ENCODE data around the gene IL1RAPL2.

Gene IL1RAPL2

DNA sequence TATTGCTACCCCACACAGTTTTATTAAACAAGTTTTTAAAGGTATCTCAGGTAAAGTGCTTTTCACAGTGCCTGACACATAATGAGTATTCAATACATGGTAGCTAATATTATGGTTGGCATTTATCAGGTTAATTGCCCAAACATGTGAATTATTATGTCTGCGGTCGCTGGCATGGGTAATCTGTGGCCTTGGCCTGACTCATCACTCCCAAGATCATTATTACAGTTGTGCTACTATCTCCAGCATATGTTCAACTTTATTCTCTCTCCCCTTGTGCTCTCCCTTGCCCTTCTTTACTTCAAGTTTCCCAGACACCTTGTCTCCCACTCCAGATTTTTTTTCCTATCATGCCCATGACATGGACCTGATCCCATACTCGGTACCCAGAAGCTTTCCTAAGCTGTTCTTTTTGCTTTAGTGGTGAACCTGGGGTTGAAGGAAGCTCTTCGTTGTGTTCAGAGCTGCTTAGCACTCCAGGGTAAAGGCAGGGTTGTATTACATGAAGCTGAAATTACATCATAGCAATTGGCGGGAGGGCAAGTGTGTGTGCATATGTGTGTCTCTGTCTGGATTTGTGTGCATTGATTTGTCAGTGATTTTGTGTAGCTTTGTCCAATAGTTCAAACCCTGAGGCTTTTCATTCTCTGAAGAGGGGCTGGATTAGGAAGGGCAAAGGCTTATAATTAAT lies 1079.8 kb downstream of the IL1RAPL2 start:
- TF ChIP-seq, protein P1, sequence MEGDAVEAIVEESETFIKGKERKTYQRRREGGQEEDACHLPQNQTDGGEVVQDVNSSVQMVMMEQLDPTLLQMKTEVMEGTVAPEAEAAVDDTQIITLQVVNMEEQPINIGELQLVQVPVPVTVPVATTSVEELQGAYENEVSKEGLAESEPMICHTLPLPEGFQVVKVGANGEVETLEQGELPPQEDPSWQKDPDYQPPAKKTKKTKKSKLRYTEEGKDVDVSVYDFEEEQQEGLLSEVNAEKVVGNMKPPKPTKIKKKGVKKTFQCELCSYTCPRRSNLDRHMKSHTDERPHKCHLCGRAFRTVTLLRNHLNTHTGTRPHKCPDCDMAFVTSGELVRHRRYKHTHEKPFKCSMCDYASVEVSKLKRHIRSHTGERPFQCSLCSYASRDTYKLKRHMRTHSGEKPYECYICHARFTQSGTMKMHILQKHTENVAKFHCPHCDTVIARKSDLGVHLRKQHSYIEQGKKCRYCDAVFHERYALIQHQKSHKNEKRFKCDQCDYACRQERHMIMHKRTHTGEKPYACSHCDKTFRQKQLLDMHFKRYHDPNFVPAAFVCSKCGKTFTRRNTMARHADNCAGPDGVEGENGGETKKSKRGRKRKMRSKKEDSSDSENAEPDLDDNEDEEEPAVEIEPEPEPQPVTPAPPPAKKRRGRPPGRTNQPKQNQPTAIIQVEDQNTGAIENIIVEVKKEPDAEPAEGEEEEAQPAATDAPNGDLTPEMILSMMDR (IDR thresholded peaks at IDR 0.05): no peak
- DNase-seq (ENCODE audit: low spot score): no peak
- H3K27ac ChIP-seq: no peak overlapping the region
- no peak overlapping the region for H3K4me3 ChIP-seq

DNA sequence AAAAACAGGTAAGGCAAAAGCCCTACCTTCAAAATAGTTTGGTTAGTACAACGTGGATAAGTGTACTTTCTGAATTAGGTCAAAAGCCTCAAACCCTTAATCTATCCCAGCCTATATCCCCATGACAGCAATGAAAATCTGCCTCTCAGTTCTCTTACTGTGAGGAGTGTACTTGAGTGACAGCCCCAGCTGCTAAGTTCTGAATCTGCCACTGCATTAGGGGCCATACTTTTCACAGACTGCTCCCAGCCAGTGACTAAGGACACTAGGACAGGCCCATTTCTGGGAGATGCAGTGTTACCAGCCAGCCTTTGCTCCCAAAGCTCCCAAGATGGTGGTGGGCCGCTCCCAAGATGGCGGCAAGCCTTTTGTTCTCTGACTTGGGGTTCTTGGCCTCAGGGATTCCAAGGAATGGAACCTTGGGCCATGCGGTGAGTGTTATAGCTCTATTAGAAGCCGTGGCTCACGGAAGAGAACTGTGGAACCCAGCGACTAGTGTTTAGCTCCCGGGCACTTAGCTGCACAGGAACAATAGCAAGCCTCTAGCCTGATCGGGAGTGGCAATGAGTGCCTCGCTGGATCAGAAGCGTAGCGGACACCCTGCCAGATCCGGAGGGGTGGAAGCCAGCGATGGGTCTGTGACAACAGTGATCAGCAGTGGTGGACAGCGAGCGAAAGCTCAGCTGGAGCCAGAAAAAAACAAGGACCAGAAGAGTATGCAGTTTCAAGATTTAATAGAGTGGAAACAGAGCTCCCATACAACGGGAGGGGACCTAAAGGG lies 1080.8 kb downstream of the IL1RAPL2 start:
- Histone ChIP-seq H3K27ac (no peak overlapping the region), H3K4me3 (no peak overlapping the region)
- TF ChIP-seq, protein P1 (IDR thresholded peaks at IDR 0.05): no peak
- no peak for DNase-seq (ENCODE audit: low spot score)

DNA sequence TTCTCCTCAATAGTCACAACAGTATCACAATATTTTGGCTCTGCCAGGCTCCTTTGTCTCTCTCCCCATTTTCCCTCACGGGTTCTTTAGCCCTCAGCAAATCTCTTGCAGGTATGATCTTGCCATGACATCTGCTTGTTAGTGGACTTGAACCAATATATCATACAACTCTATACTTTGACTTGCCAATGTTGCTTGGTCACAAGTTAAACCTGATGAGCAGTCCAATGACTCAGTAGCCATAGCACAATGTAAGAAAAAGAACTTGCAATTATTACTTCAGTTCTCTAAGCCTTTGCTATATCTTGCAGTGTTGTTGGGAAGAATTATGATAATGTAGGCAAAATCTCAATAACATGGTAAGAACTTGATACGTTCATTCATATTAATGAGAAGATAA lies 1081.8 kb downstream of the IL1RAPL2 start:
- Histone ChIP-seq H3K4me3 (no peak overlapping the region), H3K27ac (no peak overlapping the region)
- TF ChIP-seq, protein P1 (IDR thresholded peaks at IDR 0.05): no peak
- DNase-seq (ENCODE audit: low spot score): no peak

DNA sequence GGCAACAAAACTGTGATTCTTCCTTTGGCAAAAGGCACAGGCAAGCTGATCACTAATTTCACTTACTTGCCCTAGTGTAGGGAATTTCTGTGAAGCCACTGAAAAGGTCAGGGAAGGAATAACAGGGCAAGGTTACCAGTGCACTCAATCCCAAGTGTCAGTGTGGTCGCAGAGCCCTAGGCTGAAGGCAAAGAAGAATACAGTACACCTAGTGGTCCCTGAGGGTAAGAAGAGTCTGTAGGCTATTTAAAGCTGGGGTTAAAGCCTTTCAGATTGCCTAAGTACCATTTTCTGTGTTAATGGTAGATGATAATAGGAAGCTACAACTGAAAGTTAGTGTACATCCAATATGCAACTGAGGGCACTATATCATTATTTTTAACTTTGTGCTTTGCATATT lies 1082.7 kb downstream of the IL1RAPL2 start:
- Histone ChIP-seq H3K27ac (no peak overlapping the region), H3K4me3 (no peak overlapping the region)
- DNase-seq (ENCODE audit: low spot score): no peak
- TF ChIP-seq, protein P1 (IDR thresholded peaks at IDR 0.05): no peak

DNA sequence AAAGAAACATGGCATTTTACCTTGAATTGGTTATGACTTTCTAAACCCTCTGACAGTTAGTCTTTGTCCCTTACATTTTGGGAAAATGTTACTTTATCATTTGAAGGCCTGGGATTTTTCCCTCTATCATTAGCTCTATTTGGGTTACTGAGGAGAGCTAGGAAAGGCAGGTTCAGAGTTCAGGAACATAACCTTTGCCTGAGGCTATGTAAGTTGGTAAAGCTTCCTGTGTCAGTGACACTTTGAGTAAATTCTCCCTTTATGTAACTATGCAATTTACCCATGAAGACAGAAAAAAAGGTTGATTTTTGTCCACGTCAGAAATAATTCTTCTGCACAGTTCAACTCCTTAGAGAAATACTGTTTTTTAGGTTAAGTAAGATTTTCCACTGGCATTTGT lies 1084.6 kb downstream of the IL1RAPL2 start:
- H3K27ac ChIP-seq: no peak overlapping the region
- TF ChIP-seq, protein P1 (IDR thresholded peaks at IDR 0.05): no peak
- no peak for DNase-seq (ENCODE audit: low spot score)
- H3K4me3 ChIP-seq: no peak overlapping the region

DNA sequence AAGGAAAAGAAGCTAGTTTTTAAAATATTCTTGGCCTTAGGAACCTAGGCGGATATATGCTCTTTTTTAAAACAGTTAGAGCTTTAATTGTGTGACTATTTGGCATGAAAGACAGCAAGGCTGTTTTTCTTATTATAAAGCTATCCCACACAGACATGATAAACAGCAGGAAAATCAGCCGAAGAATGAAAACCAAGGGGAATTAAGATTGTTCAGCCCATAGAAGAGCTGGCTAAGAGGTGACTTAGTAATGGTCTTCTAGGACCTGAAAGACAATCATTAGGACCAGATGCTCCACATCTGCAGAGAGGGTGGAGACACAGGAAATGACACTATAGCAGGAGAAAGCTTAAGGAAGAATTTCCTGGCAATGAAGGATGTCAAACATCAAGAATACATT lies 1085.0 kb downstream of the IL1RAPL2 start:
- Histone ChIP-seq H3K27ac (no peak overlapping the region), H3K4me3 (no peak overlapping the region)
- DNase-seq (ENCODE audit: low spot score): no peak
- TF ChIP-seq, protein P1 (IDR thresholded peaks at IDR 0.05): no peak

DNA sequence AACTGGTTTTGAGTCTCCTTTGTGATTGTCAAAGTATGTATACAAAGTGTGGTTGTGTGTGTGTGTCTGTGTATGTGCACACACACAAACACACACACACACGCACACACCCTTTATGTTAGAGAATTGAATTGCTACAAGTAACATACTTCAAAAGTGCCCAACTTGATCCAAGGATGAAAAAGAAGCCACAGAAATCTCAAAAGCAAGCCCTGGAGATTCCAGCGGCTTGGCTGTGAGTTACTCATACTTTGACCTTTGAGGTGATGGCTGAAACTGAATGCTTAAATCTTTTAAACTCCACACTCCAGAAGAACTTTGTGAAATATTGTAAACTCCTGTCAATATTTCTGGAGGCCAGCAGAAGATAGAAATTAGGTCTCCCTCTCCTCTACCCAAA lies 1087.9 kb downstream of the IL1RAPL2 start:
- H3K27ac ChIP-seq: no peak overlapping the region
- no peak for DNase-seq (ENCODE audit: low spot score)
- TF ChIP-seq, protein P1 (IDR thresholded peaks at IDR 0.05): no peak
- H3K4me3 ChIP-seq: no peak overlapping the region

Data from coronary artery (tissue), 2 donors.